Measurements from ENCODE around the gene GIT1.

GIT1 gene

GRCh38 chr17:29595107-29595942, 5.9 kb upstream of the GIT1 start (continued):
- TF ChIP-seq, protein P1, sequence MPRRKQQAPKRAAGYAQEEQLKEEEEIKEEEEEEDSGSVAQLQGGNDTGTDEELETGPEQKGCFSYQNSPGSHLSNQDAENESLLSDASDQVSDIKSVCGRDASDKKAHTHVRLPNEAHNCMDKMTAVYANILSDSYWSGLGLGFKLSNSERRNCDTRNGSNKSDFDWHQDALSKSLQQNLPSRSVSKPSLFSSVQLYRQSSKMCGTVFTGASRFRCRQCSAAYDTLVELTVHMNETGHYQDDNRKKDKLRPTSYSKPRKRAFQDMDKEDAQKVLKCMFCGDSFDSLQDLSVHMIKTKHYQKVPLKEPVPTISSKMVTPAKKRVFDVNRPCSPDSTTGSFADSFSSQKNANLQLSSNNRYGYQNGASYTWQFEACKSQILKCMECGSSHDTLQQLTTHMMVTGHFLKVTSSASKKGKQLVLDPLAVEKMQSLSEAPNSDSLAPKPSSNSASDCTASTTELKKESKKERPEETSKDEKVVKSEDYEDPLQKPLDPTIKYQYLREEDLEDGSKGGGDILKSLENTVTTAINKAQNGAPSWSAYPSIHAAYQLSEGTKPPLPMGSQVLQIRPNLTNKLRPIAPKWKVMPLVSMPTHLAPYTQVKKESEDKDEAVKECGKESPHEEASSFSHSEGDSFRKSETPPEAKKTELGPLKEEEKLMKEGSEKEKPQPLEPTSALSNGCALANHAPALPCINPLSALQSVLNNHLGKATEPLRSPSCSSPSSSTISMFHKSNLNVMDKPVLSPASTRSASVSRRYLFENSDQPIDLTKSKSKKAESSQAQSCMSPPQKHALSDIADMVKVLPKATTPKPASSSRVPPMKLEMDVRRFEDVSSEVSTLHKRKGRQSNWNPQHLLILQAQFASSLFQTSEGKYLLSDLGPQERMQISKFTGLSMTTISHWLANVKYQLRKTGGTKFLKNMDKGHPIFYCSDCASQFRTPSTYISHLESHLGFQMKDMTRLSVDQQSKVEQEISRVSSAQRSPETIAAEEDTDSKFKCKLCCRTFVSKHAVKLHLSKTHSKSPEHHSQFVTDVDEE (CRISPR knock-in tag; IDR thresholded peaks at IDR 0.05) = no peak

GRCh38 chr17:29594519-29595090, 5.2 kb upstream of the GIT1 start:
- no peak for ATAC-seq
- TF ChIP-seq, protein P2, sequence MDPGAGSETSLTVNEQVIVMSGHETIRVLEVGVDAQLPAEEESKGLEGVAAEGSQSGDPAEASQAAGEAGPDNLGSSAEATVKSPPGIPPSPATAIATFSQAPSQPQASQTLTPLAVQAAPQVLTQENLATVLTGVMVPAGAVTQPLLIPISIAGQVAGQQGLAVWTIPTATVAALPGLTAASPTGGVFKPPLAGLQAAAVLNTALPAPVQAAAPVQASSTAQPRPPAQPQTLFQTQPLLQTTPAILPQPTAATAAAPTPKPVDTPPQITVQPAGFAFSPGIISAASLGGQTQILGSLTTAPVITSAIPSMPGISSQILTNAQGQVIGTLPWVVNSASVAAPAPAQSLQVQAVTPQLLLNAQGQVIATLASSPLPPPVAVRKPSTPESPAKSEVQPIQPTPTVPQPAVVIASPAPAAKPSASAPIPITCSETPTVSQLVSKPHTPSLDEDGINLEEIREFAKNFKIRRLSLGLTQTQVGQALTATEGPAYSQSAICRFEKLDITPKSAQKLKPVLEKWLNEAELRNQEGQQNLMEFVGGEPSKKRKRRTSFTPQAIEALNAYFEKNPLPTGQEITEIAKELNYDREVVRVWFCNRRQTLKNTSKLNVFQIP (CRISPR knock-in tag; IDR thresholded peaks at IDR 0.05; ENCODE audit: borderline replicate concordance, low read depth) = no peak

GRCh38 chr17:29593591-29594518, 4.4 kb upstream of the GIT1 start:
- no peak for ATAC-seq
- TF ChIP-seq, protein P1 (CRISPR knock-in tag; IDR thresholded peaks at IDR 0.05) = 0 out of 2 replicates have a peak, but pooled peaks have one; percentile 66
- TF ChIP-seq ZFP3 (CRISPR knock-in tag; IDR thresholded peaks at IDR 0.05) (peak; percentile 79), GLIS3 (CRISPR knock-in tag; IDR thresholded peaks at IDR 0.05) (no peak), CSDC2 (CRISPR knock-in tag; IDR thresholded peaks at IDR 0.05) (peak; percentile 80; the same call in 1 of the 2 replicates), ISL1 (CRISPR knock-in tag; IDR thresholded peaks at IDR 0.05) (0 out of 2 replicates have a peak, but pooled peaks have one; percentile 13), PATZ1 (CRISPR knock-in tag; IDR thresholded peaks at IDR 0.05; ENCODE audit: borderline replicate concordance) (no peak), SNAI2 (CRISPR knock-in tag; IDR thresholded peaks at IDR 0.05) (peak; percentile 63; the same call in 1 of the 2 replicates)

DNA sequence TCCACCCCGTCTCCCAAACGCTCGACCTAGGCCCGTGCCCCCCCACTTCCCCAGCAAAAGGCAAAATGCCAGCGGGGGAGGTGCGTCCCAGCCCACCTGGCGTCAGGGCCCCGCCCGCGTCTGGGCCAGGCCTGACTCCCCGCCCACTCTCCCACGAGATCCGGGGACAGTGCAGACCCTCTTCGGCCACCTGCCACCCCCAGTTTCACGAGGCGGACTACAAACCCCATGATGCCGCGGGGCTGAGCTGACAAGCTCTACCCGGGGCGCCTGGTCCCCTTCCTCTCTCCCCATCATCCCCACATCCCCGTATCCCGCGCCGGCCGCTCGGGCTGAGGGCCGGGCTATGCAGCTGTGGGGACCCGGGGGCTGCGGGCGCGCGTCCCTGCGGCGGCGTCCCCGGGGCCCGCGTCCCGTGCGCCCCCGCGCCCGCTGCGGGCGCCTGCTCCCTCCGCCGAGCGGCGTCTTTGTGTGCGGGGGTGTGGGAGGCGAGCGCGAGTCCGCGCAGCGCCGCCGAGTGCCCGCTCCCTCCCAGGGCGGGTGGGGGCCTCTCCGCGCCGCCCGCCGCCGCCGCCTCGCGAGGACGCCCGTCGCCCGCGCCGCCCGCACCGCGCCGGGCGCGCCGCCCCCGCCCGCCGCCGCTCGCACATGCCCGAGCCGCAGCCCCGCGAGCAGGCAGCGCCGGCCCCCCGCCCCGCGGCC, 3.6 kb upstream of the GIT1 start, which contains the start of gene ANKRD13B:
ANKRD13B (plus strand) TSS at position 283 of the 702 bp plus-strand sequence. CDS start 490 bp downstream, outside the sequence.
- no peak for TF ChIP-seq ESRRG (CRISPR knock-in tag; IDR thresholded peaks at IDR 0.05)
- TF ChIP-seq TCF4 (CRISPR knock-in tag; IDR thresholded peaks at IDR 0.05; ENCODE audit: borderline replicate concordance) = no peak
- TF ChIP-seq, protein P2 (CRISPR knock-in tag; IDR thresholded peaks at IDR 0.05; ENCODE audit: borderline replicate concordance, low read depth) = no peak
- TF ChIP-seq SNAI2 (CRISPR knock-in tag; IDR thresholded peaks at IDR 0.05) = no peak
- no peak for TF ChIP-seq RARB (CRISPR knock-in tag; IDR thresholded peaks at IDR 0.05)
- TF ChIP-seq ISL1 (CRISPR knock-in tag; IDR thresholded peaks at IDR 0.05) = no peak
- no peak for TF ChIP-seq TOX (CRISPR knock-in tag; IDR thresholded peaks at IDR 0.05; ENCODE audit: borderline replicate concordance)
- no peak for TF ChIP-seq PPARA (CRISPR knock-in tag; IDR thresholded peaks at IDR 0.05; ENCODE audit: borderline replicate concordance)
- no peak for TF ChIP-seq ZFP30 (CRISPR knock-in tag; IDR thresholded peaks at IDR 0.05)
- TF ChIP-seq CSRNP3 (CRISPR knock-in tag; IDR thresholded peaks at IDR 0.05) = no peak
- no peak for TF ChIP-seq ARNTL (CRISPR knock-in tag; IDR thresholded peaks at IDR 0.05; ENCODE audit: borderline replicate concordance, low read depth)
- TF ChIP-seq ZNF8 (CRISPR knock-in tag; IDR thresholded peaks at IDR 0.05) = no peak
- no peak for ATAC-seq
